ENCODE results near the gene RNF133.
"Not testable (repeated sequence)": the region's sequence is repeated elsewhere in the genome, so short reads cannot be mapped to it uniquely, and the experiment has no call there.

RNF133 gene

DNA sequence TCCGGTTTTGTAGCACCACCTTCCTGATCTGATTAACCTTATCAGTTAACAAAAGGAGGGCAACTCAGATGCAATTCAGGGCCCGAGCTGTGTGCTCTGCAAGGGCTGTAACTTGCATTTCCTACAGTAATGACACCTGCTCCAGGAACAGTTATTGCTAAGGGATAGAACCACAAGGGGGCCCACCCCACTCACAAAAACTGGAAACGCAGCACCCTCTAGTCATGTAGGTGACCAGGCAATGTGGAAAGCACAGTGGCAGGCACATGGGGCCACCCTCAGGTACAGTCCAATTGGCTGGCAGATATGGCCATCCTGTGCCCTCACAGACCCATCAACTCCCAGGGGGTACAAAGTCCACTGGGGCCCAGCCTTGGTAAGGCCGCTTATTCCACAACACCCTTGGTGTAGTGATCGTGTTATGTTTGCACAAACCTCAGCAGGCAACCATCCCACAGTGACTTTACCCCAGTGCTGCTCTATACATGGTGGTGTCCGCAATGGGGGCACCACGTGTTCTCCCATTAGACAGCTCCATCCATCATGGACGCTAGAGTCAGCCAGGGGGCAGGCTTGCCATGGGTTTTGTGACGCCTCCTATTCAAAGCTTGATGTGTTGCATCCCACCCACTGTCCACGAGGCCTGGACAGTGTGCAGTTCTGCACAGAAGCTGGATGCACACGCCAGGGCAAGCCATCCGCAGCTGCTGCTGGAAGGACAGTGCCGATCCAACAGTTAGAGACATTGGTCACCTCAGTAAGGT is 9.4 kb downstream of the RNF133 start:
- no peak for DNase-seq

- no peak for DNase-seq
Measured at GRCh38 chr7:122688400-122688998, 10.4 kb downstream of the RNF133 start.

DNA sequence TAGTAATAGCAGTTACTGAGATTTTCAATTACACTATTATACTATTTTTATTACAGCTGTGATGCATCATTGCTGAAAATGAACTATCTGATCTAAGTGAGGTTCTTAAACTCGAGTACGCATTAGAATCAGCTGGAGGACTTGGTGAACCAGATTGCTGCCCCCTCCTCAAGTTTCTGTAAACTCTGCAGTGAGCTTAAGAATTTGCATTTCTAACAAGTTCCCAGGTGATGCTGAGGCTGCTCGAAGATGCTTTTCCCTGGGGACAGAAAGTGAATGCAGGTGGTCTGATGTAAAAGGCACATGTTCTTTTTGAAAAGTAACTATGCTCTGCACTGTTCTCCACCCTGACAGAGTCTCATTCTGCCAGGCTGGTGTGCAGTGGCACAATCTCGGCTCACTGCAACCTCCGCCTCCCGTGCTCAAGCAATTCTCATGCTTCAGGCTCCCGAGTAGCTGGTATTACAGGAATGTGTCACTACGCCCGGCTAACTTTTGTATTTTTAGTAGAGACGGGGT is 12.5 kb downstream of the RNF133 start:
- DNase-seq = no peak

DNA sequence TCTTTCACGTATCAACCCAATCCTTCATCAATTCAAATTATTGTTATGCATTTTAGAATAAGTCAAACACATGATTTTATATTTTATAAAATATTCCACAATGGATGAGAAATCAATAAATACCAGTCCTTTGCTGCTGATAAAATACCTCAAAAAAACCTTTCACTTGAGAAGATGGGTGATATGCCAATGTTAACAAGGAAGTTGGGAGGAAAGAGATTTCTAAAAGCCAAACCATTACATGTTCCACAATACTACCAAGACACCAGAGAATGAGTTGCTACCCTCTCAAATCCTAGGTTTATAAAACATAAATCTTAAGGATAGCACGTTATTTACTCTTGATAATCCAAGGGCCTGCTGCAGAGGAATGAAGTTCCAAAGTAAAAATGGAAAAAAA is 14.4 kb downstream of the RNF133 start:
- DNase-seq = no peak

DNA sequence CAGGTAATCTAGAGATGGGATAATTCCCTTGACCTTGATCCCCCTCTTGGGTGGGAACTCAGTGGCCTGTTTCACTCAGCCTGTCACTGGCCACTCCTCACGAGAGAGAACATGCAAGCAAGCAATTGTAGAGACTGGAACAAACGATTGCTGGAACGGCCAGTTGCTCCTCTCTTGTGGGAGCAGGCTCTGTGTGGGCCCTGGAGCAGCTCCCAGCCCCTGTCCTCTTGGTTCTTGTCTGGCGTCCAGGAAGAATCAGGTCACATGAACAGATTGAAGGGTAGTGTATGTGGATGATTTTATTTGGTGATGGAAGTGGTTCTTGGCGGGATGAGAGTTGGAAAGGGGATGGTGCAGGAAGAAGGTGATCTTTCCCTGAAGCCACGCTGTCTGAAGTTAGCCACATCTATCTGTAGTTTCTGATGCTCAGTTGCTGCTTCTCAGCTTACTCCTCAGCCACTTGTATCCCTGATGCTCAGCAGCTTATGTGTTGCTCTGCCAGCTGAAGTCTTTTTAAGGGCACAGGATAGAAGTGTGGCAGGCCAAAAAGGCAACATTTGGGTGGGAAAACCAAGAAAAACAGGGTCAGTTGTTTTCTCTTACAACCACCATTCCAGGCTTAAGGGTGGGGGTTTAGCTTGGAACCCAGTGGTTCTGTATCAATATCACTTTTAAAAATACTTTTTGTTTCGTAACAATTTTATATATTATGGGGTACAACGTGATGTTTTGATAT is 15.9 kb downstream of the RNF133 start:
- DNase-seq = no peak

GRCh38 chr7:122681186-122681585 is 17.7 kb downstream of the RNF133 start:
- not testable (repeated sequence) for DNase-seq

GRCh38 chr7:122679813-122680212 is 19.1 kb downstream of the RNF133 start:
- no peak for DNase-seq

DNA sequence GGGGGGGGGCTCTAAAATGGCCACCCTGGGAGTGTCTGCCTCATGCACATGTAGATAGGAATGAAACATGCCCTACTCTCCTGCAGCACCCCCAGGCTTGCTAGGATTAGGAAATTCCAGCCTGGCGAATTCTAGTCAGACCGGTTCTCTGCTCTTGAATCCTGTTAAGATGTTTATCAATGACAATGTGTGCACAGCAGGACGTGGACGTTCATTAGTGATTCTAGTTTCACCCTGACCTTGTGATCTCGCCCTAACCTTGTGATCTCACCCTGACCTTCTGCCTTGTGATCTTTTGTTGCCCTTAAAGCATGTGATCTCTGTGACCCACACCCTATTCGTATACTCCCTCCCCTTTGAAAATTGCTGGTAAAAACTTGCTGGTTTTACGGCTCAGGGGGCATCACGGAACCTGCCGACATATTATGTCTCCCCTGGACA is 19.6 kb downstream of the RNF133 start:
- DNase-seq = not testable (repeated sequence)

DNA sequence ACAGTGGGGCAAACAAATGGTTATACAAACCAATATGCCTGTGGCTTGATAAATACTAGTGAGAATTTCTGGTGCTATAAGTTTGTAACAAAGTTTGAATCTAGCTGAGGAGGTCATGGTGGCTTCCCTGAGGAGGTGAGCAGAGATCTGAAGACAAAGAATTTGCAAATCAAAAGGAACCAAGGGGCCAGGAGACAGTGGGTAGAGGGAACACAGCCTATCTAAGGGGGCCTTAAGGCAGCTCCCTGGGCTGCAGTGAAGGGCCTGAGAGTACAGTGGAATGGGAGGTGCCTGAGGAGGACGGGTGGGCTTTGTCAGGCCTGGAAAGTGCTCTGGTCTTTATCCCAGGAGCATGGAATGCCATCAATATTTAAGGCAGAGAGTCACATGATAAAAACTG is 21.8 kb downstream of the RNF133 start:
- no peak for DNase-seq

DNA sequence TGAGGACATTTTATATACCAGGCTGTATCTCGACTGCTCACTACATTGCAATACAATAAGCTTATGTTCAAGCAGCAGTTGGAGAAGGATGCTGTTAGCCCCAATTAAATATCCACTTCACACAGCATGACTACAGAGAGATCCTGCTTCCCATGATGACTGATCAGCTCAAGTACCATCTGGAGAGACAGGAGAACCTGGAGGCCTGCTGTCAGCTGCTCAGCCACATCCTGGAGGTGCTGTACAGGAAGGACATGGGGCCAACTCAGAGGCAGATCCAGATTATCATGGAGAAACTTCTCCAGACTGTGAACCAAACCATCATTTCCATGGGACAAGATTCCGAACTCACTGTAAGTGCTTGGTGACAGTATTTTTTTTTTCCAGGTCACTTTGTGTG is 22.5 kb downstream of the RNF133 start:
- no peak for DNase-seq

DNA sequence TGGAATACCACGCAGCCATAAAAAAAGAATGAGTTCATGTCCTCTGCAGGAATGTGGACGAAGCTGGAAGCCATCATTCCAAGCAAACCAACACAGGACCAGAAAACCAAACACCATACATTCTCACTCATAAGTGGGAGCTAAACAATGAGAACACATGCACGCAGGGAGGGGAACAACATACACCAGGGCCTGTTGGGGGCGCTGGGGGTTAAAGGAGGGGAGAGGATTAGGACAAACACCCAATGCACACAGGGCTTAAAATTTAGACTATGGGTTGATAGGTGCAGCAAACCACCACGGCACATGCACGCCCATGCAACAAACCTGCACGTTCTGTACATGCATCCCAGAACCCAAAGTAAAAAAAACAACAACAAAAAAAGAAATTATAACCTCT is 23.3 kb downstream of the RNF133 start:
- DNase-seq = no peak

DNA sequence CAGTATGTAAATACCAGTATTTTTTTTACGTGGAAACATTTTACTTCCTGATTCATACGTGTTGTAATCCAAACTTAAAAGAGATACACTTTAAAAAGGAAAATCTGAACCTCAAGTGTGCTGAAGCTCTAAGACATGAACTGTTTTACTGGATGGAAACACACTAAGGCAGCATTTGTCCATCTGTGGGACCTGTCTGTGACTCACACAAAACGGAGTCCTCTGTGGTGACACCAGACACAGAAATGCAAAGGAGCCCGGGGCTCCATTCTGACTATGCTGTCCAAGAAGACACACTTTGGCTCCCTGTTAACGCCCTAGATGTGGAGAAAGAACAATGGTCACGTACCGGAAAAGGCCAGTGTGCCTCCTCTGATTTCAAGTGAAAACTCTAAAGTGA is 23.9 kb downstream of the RNF133 start:
- DNase-seq = no peak

DNA sequence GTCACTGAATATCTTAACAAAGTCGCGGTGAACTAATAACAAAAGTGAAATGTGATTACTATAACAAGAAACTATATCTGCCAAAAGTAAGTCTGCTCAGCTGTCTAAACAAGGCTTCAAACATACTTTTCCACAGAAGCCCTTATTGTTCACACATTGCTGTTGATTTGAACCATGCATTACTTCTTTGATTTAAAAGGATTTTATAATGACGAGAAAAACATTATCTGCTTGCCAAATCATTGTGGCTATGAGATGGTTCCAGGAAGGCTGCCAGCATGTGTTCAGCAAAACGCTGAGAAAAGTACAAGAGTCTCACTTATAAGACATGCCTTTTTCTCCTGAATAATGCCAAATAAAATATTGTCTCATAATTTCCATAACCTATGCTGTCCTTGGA is 24.4 kb downstream of the RNF133 start:
- no peak for DNase-seq

- DNase-seq = no peak
Measured at GRCh38 chr7:122673951-122674350, 25.0 kb downstream of the RNF133 start.

GRCh38 chr7:122672536-122672935 is 26.4 kb downstream of the RNF133 start:
- no peak for DNase-seq

GRCh38 chr7:122663733-122664132 is 35.2 kb downstream of the RNF133 start:
- no peak for DNase-seq

DNA sequence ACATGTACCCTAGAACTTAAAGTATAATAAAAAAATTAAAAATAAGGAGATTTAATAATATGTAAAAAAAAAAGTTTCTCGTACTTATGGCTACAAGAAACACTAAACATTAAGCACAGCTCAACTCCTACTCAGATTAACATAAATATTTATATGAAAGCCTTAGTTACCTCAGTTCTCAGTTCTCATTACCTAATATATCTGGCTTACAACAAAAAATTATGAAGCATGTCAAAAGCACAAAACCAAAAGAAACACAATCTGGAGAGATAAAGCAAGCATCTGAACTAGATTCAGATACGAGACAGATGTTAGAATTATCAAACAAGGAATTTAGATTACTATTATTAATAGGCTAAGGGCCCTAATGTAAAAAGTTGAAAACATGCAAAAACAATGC is 40.1 kb downstream of the RNF133 start:
- no peak for DNase-seq

DNA sequence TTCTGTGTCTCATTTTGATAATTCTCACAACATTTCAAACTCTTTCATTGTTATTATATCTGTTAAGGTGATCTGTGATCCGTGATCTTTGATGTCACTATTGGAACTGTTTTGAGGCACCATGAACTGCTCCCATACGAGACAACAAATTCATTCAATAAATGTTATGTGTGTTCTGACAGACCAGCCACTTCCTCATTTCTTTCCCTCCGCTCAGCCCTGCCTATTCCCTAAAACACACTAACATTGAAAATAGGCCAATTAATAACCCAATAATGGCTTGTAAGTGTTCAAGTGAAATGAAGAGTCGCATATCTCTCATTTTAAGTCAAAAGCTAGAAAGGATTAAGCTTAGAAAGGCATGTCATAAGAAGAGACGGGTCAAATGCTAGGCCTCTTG is 45.2 kb downstream of the RNF133 start:
- DNase-seq = no peak

DNA sequence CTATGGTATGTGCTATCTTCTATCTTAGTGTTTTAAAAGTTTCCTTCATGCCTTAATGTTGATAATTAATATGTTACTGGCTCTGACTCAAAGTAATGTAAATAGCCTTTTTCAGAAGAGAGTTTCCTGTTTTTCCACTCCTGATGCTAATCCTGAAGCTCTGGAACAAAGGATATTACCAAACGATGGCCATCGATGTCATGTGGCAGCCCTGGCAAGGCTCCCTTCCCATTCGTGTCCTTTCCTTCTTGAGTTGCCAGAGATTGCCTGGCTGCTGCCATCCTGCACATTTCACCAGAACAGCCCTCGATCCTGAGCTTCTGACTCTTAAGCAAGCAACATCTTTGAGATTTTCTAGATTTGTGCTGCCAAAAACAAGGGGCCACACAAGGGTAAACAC is 46.0 kb downstream of the RNF133 start:
- DNase-seq = no peak

DNA sequence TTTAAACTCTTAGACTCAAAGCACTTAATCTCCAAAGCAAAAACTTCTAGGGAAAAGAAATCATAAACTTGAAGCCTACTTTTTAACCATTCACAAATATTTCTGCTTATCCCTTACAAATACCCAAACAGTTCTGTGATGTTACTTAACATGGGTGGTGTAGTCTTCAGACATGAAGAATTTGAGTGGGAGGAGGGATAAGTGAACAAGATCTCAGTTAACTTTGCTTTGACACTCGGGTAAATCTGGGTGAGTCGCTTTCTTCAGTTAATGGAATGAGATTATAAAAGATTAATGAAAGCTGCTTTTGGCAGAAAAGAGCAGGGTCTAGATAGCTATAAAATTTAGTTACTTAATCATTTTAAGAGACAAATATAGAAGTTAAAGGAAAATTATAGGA is 47.5 kb downstream of the RNF133 start:
- no peak for DNase-seq

Measured in T-helper 1 cell (primary cell).